Embryonic facial prominence (tissue), 1 donor: Measurements from ENCODE around the gene C19orf25.
A peak's percentile ranks its signal among the peaks of the same experiment; 100 is the strongest.

Experiments
- DNase-seq: peaks from one replicate; pipeline ENCODE4 v3.0.0-alpha.2; 2016; ENCODE audit errors: extremely low spot score

Gene C19orf25

GRCh38 chr19:1496714-1497577 is 17.9 kb upstream of the C19orf25 start:
- no peak for DNase-seq

DNA sequence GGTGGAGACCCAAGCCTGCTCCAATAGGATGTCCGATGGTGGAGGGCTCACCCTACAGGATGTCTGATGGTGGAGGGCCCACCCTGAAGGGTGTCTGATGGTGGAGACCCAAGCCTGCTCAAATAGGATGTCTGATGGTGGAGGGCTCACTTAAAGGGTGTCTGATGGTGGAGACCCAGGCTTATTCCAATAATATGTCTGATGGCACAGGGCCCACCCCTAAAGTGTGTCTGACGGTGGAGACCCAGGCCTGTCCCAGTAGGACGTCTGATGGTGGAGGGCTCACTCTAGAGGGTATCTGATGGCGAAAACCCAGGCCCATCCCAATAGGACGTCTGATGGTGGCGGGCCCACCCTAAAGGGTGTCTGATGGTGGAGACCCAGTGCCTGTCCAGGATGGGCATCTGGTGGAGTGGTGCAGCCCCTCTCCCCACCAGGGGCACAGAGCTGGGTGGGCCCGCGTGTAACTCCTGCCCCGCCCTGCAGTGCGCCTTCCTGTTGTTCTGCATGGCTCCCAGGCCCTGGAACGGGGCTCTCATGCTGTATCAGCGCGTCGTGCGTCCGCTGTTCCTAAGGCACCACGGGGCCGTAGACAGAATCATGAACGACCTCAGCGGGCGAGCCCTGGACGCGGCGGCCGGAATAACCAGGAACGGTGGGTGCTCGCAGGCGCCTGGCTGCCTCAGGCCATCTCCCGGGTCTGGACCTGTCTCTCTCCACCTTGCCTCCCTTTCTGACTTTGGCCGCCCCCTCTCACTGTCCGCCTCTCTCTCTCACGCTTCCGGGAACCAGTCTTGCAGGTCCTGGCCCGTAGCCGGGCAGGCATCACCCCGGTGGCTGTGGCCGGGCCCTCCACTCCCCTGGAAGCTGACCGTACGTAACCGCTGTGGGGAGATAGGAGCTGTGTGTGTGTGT is 17.0 kb upstream of the C19orf25 start:
- DNase-seq: no peak

DNA sequence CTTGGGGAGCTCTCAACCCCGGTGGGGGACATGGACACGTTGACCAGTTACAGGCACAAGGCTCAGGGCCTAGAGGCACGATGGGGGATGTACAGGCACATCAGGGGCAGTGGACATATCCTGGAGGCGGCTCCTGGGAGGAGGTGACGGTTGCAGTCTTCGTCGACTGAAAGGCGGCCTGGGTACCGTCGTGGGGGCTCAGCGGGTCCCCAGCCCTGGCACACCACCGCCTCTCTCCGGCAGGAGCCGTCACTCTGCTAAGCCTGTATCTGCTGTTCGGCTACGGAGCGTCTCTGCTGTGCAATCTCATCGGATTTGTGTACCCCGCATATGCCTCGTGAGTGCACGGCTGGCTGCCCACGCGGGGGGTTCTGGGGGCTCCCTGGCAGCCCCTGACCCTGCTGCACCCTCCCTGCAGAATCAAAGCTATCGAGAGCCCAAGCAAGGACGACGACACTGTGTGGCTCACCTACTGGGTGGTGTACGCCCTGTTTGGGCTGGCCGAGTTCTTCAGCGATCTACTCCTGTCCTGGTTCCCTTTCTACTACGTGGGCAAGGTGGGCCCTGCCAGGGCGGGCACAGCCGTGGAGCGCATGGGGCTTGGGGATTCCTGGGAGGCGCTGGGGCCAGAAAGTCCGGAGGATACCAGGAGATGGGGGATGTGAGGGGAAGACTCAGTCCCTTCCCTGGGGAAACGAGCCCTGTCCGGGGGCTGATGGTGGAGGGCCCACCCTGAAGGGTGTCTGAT is 16.2 kb upstream of the C19orf25 start:
- no peak for DNase-seq

- DNase-seq: no peak
Observed at GRCh38 chr19:1494115-1494815, 15.2 kb upstream of the C19orf25 start.

GRCh38 chr19:1492474-1493006 is 13.5 kb upstream of the C19orf25 start:
- DNase-seq: no peak

DNA sequence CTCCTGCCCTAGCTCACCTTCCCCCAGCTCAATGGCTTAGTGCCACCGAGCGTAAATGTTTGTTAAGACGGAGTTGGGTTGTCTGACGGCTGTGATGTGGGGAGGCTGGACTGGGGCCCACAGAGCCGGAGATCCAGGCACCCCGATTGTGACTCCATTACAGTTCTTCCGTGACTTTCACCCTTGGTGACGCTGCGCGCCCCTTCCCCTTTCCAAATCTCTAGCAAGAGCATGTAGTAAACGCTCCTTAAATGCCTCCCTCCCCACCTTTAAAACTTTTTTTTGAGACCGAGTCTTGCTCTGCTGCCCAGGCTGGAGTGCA is 12.8 kb upstream of the C19orf25 start:
- DNase-seq: no peak

GRCh38 chr19:1491114-1491848 is 12.3 kb upstream of the C19orf25 start, which contains the start of gene REEP6:
Gene REEP6 (plus strand): TSS chr19:1491181. CDS start chr19:1491270, 89 bp downstream.
- DNase-seq: no peak

GRCh38 chr19:1490311-1491113 is 11.5 kb upstream of the C19orf25 start, which contains the start of gene PCSK4:
Gene PCSK4 (minus strand): TSS chr19:1490350. CDS start chr19:1490346, 4 bp downstream.
- peak; percentile 97 for DNase-seq

- no peak for DNase-seq
Observed at GRCh38 chr19:1489463-1490310, 10.7 kb upstream of the C19orf25 start.

DNA sequence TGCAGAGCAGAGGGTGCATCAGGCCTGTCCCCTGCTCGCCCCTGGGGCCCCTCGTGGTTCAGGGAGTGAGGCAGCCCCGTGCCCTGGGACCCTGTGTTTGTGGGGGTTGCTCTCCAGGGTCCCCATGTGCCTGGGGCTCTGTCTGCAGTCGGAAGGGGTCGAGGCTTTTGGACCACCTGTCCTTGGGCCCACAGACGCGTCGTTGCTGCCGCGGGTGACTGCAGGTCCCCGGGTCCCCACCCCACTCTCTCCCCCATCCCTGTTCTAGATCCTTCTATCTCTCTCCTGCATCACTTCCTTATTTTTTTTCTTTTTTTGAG is 9.2 kb upstream of the C19orf25 start:
- DNase-seq: no peak

DNA sequence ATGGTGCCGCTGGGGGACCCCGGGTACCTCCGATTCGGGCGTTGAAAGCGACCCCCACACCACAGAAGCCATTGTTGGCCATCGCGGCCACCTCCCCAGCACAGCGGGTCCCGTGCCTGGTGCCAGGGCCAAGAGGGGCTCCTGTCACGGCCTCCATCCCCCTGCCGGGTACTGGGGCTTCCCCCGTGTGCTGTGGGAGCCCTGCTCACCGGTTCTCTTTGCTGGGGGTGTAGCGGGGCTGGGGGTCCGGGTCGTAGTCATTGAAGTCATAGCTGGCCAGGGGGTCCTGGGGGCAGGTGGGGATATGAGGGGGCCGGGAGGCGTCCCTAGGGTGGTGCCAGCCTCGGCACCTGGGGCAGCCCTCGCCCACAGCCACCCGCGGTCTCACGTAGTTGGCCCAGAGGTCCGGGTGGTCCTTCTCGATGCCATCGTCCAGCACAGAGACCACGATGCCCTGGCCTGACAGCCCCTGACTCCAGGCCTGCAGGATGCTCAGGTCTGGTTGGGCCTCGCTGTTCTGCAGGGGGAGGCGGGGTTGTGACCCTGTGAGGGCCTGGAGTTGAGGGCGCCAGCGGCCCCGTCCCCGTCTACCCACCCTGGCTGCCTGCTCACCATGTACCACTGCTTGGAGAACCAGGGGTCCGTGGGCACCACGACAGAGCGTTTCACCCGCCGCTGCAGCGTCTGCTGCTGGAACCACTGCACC is 8.7 kb upstream of the C19orf25 start:
- no peak for DNase-seq

GRCh38 chr19:1486720-1487575 is 7.9 kb upstream of the C19orf25 start:
- DNase-seq: no peak

- DNase-seq: no peak
Observed at GRCh38 chr19:1483979-1484428, 5.0 kb upstream of the C19orf25 start.

DNA sequence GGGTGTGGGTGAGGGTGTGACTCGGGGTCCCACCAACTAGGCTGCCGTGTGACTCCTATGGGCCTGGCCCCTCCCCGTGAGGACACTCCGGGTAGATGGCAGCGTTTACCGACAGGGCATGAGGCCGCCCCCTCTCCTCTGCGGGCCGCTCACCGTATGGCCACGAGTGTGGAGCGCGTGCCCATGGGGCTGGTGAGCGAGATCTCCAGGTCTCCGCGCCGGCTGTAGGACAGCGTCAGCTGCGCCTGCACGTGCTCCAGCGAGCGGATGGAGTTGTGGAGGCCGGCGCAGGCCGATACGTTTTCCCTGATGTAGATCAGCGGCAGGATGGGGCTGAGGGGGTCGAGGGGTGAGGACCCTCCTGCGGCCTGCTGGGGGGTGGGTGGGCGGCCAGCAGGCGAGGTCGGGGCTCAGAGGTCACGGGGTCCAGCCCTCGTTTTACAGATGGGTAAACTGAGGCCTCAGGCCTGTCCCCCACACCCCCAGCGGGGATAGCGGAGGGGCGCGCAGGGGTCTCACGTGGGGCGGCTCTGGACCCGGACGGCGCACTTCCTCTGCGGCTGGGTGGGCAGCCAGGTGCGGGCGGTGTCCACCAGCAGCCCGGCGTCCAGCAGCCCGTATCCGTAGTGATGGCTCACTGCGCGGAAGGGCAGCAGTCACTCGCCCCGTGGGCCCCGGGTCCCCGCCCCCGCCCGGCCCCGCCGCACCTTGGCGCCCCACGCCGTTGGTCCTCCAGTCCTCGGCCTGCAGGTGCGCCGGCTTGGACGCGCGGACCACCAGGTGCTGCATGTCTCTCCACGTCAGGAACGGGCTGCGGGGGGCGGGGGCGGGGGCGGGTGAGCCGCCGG is 4.3 kb upstream of the C19orf25 start:
- no peak for DNase-seq

GRCh38 chr19:1482361-1483130 is 3.5 kb upstream of the C19orf25 start:
- no peak for DNase-seq
